ENCODE measurements around the gene BABAM1. TPM values are rescaled to one million over a fixed set of nuclear protein-coding genes. Genes with fewer than 3 reads are reported as not detected.
A peak's percentile ranks its signal among the peaks of the same experiment; 100 is the strongest.

Gene BABAM1
- total and polyA plus RNA-seq, 10 of the 15 experiments (the other 5 are each of a cell fraction or from before 2014, with no cell fraction given): 11.9 to 154 (median 103) TPM

- TF ChIP-seq ZNF687 (IDR thresholded peaks at IDR 0.05) (peak; percentile 66), RELB (IDR thresholded peaks at IDR 0.05; ENCODE audit: low read depth) (peak; percentile 37; the same call in 1 of the 2 replicates), BACH1 (IDR thresholded peaks at IDR 0.05; ENCODE audit: borderline replicate concordance) (peak; percentile 57; the same call in 1 of the 2 replicates), GATAD2B (conservative IDR thresholded peaks at IDR 0.05; ENCODE audit: low read depth) (peak; percentile 76; the same call in 1 of the 2 replicates), CUX1 (IDR thresholded peaks at IDR 0.05; ENCODE audit: insufficient replicate concordance, low read depth, low read length) (peak; percentile 43), ASH2L (IDR thresholded peaks at IDR 0.05; ENCODE audit: borderline replicate concordance, low read depth) (0 out of 2 replicates have a peak, but pooled peaks have one; percentile 37), POLR2AphosphoS5 (IDR thresholded peaks at IDR 0.05; ENCODE audit: low read length) (peak; percentile 56), BHLHE40 (IDR thresholded peaks at IDR 0.05; ENCODE audit: borderline replicate concordance in 1 of 2, low read depth in 2 of 2, low read length in 1 of 2) (peak; percentile 4 to 80; a peak in 2 of 4 replicates), RB1 (IDR thresholded peaks at IDR 0.05; ENCODE audit: borderline replicate concordance) (peak; percentile 92), USF1 (IDR thresholded peaks at IDR 0.05; ENCODE audit: borderline replicate concordance, extremely low read length, insufficient read depth, low read depth, low read length) (peak; percentile 80), CTCF (IDR thresholded peaks at IDR 0.05 in 2 of 3, conservative IDR thresholded peaks at IDR 0.05 in 1 of 3; ENCODE audit: control insufficient read depth in 2 of 3, extremely low read depth in 1 of 3, insufficient read depth in 1 of 3, low read depth in 3 of 3, low read length in 3 of 3) (peak; percentile 78 to 91 (median 80); a peak in 5 of 6 replicates), KLF5 (IDR thresholded peaks at IDR 0.05; ENCODE audit: partially characterized antibody) (peak; percentile 15), CREM (IDR thresholded peaks at IDR 0.05; ENCODE audit: low read depth) (peak; percentile 12; the same call in 1 of the 2 replicates)
Measured at GRCh38 chr19:17305517-17306284, 38.5 kb downstream of the BABAM1 start, which contains the start of gene MRPL34 (continued).

All from GM12878 (cell line).